ENCODE data around the gene MCU.

The MCU gene

GRCh38 chr10:72846238-72846637 is 154.3 kb downstream of the MCU start:
- H3K27ac Mint-ChIP-seq = no peak overlapping the region
- no peaks in the 10 kb centered on the region for H3K4me1 Mint-ChIP-seq
- H3K27me3 Mint-ChIP-seq = no peaks in the 10 kb centered on the region
- peaks cover 5% of the 10 kb centered on the region for H3K36me3 Mint-ChIP-seq
- no peaks in the 10 kb centered on the region for H3K9me3 Mint-ChIP-seq
- H3K4me3 Mint-ChIP-seq = no peak overlapping the region

DNA sequence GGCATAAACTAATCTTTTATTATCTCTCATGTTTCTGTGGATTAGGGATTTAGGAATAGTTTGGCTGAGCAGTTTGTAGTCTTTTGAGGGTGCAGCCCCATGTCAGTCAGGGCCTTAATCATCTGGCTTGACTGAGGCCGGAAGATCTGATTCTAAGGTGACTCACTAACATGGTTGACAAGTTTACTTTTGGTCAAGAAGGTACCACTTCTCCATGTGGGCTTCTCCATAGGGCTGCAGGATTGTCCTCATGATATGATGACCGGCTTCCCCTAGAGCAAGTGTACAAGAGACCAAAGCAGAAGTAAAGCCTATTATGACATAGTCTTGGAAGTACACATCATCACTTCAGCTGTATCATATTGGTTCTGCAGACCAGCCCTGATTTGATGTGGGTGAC is 155.7 kb downstream of the MCU start:
- H3K27me3 Mint-ChIP-seq = no peaks in the 10 kb centered on the region
- no peaks in the 10 kb centered on the region for H3K4me1 Mint-ChIP-seq
- H3K4me3 Mint-ChIP-seq = no peak overlapping the region
- H3K36me3 Mint-ChIP-seq = peaks cover 8% of the 10 kb centered on the region
- no peak overlapping the region for H3K27ac Mint-ChIP-seq
- no peaks in the 10 kb centered on the region for H3K9me3 Mint-ChIP-seq

DNA sequence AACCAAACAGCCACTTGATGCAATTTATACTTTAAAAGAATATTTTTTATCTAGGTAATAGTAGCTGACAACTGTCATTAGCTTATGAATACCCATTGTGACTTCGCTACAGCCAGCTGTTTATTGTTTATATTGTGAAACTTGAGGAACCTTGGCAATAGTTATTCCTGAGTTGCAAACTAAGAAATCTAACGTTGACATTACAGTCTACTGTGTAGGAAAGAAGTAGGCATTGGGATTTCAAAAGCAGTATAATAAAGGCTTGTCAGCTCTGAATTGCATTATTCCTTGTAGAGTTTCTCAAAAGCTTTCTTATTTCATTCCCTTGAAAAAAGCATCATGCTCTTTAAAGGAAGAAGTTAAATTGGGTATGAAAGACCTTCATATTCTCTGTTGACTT is 158.9 kb downstream of the MCU start:
- Mint-ChIP-seq H3K9me3 (no peaks in the 10 kb centered on the region), H3K27ac (no peak overlapping the region), H3K27me3 (no peaks in the 10 kb centered on the region), H3K4me1 (no peaks in the 10 kb centered on the region), H3K4me3 (no peak overlapping the region), H3K36me3 (peaks cover 8% of the 10 kb centered on the region)

- Mint-ChIP-seq H3K4me1 (no peaks in the 10 kb centered on the region), H3K27ac (no peak overlapping the region), H3K27me3 (no peaks in the 10 kb centered on the region), H3K4me3 (no peak overlapping the region), H3K36me3 (peaks cover 8% of the 10 kb centered on the region), H3K9me3 (no peaks in the 10 kb centered on the region)
Measured at GRCh38 chr10:72851509-72851908, 159.6 kb downstream of the MCU start.

DNA sequence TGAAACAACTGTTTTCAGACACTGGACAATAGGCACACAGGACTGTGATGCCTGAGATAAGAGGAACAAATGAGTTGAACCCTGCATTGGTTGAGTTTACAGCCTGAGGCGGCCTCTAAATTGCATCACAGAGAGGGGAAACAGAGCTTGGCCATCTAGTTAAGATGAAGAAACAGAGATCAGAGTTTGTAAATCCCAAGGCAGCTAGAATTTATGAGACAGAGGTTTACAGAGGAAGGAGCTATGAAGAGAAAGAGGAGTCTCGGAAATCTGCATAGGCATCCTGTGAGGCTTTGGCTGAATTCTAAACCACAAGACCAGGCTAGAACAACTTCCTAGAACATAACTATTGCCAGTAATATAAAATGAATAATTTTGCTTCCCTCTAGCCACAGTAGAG is 160.6 kb downstream of the MCU start:
- Mint-ChIP-seq H3K27me3 (no peaks in the 10 kb centered on the region), H3K4me1 (no peaks in the 10 kb centered on the region), H3K4me3 (no peak overlapping the region), H3K9me3 (no peaks in the 10 kb centered on the region), H3K27ac (no peak overlapping the region), H3K36me3 (peaks cover 8% of the 10 kb centered on the region)

DNA sequence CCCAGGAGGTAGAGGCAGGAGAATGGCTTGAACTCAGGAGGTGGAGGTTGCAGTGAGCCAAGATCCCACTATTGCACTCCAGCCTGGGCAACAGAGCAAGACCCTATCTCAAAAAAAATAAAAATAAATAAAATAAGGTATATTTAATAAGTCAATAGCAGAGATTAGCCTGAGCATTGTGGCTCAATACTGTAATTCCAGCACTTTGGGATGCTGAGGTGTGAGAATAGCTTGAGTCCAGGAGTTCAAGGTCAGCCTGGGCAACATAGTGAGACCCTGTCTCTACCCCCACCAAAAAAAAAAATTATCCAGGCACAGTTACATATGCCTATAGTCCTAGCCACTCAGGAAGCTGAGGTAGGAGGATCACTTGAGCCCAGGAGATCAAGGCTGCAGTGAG is 163.2 kb downstream of the MCU start:
- H3K27me3 Mint-ChIP-seq = no peaks in the 10 kb centered on the region
- H3K9me3 Mint-ChIP-seq = no peaks in the 10 kb centered on the region
- no peaks in the 10 kb centered on the region for H3K4me1 Mint-ChIP-seq
- no peak overlapping the region for H3K4me3 Mint-ChIP-seq
- H3K27ac Mint-ChIP-seq = no peak overlapping the region
- peaks cover 4% of the 10 kb centered on the region for H3K36me3 Mint-ChIP-seq

- H3K4me1 Mint-ChIP-seq = no peaks in the 10 kb centered on the region
- peaks cover 3% of the 10 kb centered on the region for H3K36me3 Mint-ChIP-seq
- no peaks in the 10 kb centered on the region for H3K9me3 Mint-ChIP-seq
- H3K4me3 Mint-ChIP-seq = no peak overlapping the region
- H3K27me3 Mint-ChIP-seq = no peaks in the 10 kb centered on the region
- H3K27ac Mint-ChIP-seq = no peak overlapping the region
Measured at GRCh38 chr10:72855790-72856189, 163.8 kb downstream of the MCU start.

DNA sequence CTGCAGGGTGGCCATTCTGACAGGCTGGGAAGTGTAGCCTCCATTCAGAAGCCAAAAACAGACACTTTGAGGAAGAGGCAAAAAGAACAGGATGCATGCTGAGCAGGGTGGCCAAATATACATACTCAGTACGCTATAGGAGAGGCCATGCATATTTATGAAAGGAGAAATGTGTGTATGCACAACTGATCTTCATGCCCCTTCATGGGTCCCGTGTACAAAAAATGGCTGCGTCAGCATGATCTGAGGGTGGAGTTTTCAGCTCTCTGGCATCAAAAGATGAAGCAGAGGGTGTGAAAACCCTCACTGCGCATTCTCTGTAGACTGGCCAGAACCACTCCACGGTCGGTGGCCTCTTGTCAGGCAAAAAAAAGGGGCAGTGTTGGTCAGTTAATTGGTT is 166.1 kb downstream of the MCU start:
- Mint-ChIP-seq H3K27ac (no peak overlapping the region), H3K36me3 (no peaks in the 10 kb centered on the region), H3K27me3 (no peaks in the 10 kb centered on the region), H3K9me3 (no peaks in the 10 kb centered on the region), H3K4me3 (no peak overlapping the region), H3K4me1 (no peaks in the 10 kb centered on the region)

GRCh38 chr10:72862957-72863356 is 171.0 kb downstream of the MCU start:
- H3K27ac Mint-ChIP-seq = no peak overlapping the region
- H3K27me3 Mint-ChIP-seq = no peaks in the 10 kb centered on the region
- no peaks in the 10 kb centered on the region for H3K4me1 Mint-ChIP-seq
- H3K9me3 Mint-ChIP-seq = no peaks in the 10 kb centered on the region
- H3K36me3 Mint-ChIP-seq = no peaks in the 10 kb centered on the region
- no peak overlapping the region for H3K4me3 Mint-ChIP-seq

DNA sequence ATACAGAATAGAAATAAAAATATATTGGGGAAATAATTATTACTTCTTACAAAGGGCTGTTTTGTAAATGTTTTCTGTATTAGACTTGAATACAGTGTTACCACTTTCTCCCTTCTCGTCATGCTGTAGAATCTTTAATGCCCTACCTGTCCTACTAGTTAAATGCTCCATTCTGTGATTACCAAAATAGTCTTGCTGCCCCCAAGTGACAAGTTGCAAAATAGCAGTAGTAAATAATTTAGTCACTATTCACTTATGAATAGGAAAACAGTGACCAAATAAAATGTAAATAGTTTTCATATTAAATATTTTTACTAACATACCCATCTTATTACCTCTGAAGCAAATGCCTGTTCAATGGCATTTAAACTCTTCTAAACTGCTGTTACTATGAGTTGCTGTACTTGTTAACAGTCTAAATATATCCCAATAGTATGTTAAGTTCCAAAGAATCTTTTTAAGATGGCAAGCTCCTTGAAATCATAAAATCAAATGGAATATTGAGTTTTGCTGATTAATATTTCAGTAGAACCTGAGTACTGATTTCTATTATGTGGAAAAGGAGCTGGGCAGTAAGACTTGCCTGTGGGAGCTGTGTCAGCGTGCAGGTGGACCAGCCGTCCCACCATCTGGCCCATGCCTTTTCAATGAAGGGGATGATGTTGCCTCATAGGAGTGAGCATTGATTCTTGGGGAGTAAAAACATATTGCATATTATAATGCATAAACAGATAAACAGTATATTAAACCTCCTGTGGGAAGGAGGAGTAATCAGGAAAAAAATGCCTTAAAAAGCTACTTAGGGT is 183.5 kb downstream of the MCU start:
- Mint-ChIP-seq H3K36me3 (peaks cover 22% of the 10 kb centered on the region), H3K9me3 (no peaks in the 10 kb centered on the region), H3K4me3 (no peak overlapping the region), H3K27me3 (no peaks in the 10 kb centered on the region), H3K27ac (no peak overlapping the region), H3K4me1 (no peaks in the 10 kb centered on the region)

DNA sequence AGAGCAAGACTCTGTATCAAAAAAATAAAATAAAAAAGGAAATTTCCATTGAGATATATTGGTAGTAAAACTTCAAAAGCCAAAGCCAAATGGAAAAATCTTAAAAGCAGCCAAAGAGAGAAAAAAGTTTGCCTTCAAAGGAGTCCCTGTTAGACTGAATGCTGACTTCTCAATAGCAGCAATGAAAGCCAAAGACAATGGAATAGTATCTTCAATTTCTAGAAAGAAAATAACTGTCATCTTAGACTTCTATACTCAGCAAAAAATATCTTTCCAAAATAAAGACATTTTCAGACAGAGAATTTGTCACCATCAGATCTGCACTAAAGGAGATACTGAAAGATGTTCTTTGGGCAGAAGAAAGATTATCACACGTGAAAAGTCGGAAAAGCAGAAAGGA is 187.3 kb downstream of the MCU start:
- Mint-ChIP-seq H3K4me1 (no peaks in the 10 kb centered on the region), H3K4me3 (no peak overlapping the region), H3K27me3 (no peaks in the 10 kb centered on the region), H3K9me3 (no peaks in the 10 kb centered on the region), H3K27ac (no peak overlapping the region), H3K36me3 (peaks cover 25% of the 10 kb centered on the region)

DNA sequence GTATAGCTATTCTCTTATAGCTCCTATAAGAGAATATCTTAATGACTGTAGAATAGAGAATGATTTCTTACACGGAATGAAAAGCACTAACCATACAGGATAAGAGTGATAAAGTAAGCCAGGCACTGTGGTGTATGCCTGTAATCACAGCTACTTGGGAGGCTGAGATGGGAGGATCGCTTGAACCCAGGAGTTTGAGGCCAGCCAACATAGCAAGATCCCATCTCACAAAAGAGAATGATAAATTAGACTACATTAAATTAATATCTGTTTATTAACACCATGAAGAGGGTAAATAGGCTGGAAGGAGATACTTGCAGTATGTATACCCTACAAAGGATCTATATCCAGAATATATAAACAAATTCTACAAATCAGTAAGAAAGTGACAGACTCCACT is 189.3 kb downstream of the MCU start:
- no peak overlapping the region for H3K4me3 Mint-ChIP-seq
- H3K27me3 Mint-ChIP-seq = no peaks in the 10 kb centered on the region
- no peaks in the 10 kb centered on the region for H3K9me3 Mint-ChIP-seq
- peaks cover 2% of the 10 kb centered on the region for H3K4me1 Mint-ChIP-seq
- no peak overlapping the region for H3K27ac Mint-ChIP-seq
- peaks cover 30% of the 10 kb centered on the region for H3K36me3 Mint-ChIP-seq

- Mint-ChIP-seq H3K27ac (no peak overlapping the region), H3K4me1 (peaks cover 21% of the 10 kb centered on the region), H3K4me3 (no peak overlapping the region), H3K9me3 (no peaks in the 10 kb centered on the region), H3K36me3 (peaks cover 30% of the 10 kb centered on the region), H3K27me3 (no peaks in the 10 kb centered on the region)
Measured at GRCh38 chr10:72883861-72884260, 191.9 kb downstream of the MCU start.

DNA sequence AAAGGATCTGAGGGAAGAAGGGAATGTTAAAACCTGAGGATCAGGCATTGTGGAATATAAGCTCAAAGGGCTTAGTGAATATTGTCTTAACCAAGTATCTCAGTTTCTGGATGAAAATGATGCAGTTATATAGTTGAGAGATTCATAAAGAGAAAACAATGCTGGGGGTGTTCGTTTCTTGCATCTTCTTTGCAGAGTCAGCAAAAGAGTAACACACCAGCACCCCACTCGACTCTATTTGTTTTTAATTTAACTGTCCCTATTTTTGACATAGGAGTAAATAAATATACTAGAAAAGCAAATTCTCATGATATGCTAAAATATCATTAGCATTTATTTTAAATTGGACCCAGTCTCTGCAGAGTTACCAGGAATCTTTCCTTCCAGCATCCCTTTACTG is 194.0 kb downstream of the MCU start:
- peaks cover 21% of the 10 kb centered on the region for H3K4me1 Mint-ChIP-seq

GRCh38 chr10:72886621-72887020 is 194.7 kb downstream of the MCU start:
- Mint-ChIP-seq H3K9me3 (no peaks in the 10 kb centered on the region), H3K4me3 (no peak overlapping the region), H3K4me1 (peaks cover 21% of the 10 kb centered on the region), H3K27me3 (no peaks in the 10 kb centered on the region), H3K36me3 (peaks cover 27% of the 10 kb centered on the region), H3K27ac (no peak overlapping the region)

More for the DNA sequence above, 194.0 kb downstream of the MCU start:
- H3K36me3 Mint-ChIP-seq = peaks cover 29% of the 10 kb centered on the region
- H3K27ac Mint-ChIP-seq = no peak overlapping the region
- no peaks in the 10 kb centered on the region for H3K9me3 Mint-ChIP-seq
- H3K4me3 Mint-ChIP-seq = no peak overlapping the region
- H3K27me3 Mint-ChIP-seq = no peaks in the 10 kb centered on the region

DNA sequence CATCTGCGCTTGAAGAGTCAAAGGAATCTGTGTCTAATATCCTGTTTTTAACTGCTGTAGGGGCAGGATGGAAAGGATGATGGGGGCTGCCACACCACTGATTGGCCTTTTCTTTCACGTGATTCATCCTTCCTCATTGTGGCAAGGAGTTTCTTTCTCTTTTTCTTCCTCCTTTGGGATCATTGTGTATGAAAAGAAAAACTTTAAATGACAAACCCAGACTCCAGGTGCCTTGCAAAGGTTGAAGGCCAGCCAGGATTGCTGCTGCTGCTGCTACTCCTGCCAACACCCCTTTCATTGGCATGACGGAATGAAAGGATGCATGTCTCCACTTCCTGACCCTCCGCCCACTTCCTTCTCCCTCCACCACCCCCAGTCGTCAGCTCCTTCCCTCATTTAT is 195.1 kb downstream of the MCU start:
- H3K27me3 Mint-ChIP-seq = no peaks in the 10 kb centered on the region
- peak overlapping the region; percentile 13 for H3K4me3 Mint-ChIP-seq
- H3K27ac Mint-ChIP-seq = no peak overlapping the region
- H3K36me3 Mint-ChIP-seq = peaks cover 25% of the 10 kb centered on the region
- H3K9me3 Mint-ChIP-seq = no peaks in the 10 kb centered on the region
- peaks cover 21% of the 10 kb centered on the region for H3K4me1 Mint-ChIP-seq

DNA sequence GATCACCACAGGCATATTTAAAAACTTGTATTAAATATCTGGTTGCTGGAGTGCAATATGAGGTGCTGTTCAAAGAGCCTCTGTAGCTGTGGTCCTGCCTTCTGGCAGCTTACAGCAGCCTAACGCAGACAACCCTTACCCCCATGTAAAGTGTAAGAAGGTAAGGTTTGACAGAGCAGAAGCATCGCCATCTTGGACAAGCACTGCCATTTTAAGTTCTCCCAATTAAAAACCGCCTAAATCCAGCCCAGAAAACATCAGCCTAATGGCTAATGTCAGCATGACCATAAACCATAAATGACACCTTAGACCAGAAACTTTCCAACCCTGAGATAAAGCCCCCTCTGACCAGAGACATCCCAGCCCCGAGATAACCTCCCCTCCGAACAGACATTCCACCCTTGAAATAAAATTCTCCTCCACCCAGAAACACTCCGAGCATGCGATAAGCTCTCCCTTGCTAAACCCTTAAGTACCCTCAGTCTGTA is 196.3 kb downstream of the MCU start:
- Mint-ChIP-seq H3K27ac (peak overlapping the region; percentile 20), H3K9me3 (no peaks in the 10 kb centered on the region), H3K36me3 (peaks cover 20% of the 10 kb centered on the region), H3K4me1 (peaks cover 21% of the 10 kb centered on the region), H3K27me3 (no peaks in the 10 kb centered on the region), H3K4me3 (no peak overlapping the region)
